DOHH2 (cell line): ENCODE results near the gene C15orf62.
A peak's percentile ranks its signal among the peaks of the same experiment; 100 is the strongest.

Experiments
- H3F3A ChIP-seq: fragments of 200-600 bp; sonication (generic), shearing (Covaris generic); 2 replicates; pipeline ENCODE4 v1.6.0; 2016; ENCODE audit warnings: antibody characterized with exemption, mild to moderate bottlenecking; ENCODE audit not compliant: control insufficient read depth, insufficient read depth
- H3K27ac ChIP-seq: fragments of 200-600 bp; sonication (generic); 2 replicates; pipeline ENCODE4 v1.5.1; 2014; ENCODE audit warnings: low read depth, mild to moderate bottlenecking, low read length, moderate library complexity
- H3K27me3 ChIP-seq: fragments of 200-600 bp; sonication (generic); 2 replicates; pipeline ENCODE4 v1.6.1; 2014; ENCODE audit warnings: mild to moderate bottlenecking, low read length, mixed read lengths; ENCODE audit not compliant: control insufficient read depth
- H3K36me3 ChIP-seq: fragments of 200-600 bp; sonication (generic); 2 replicates; pipeline ENCODE4 v1.6.1; 2014; ENCODE audit warnings: mild to moderate bottlenecking, low read length, moderate library complexity, mixed read lengths; ENCODE audit not compliant: control insufficient read depth
- H3K4me1 ChIP-seq: fragments of 200-600 bp; sonication (generic); 2 replicates; pipeline ENCODE4 v1.6.1; 2014; ENCODE audit warnings: mild to moderate bottlenecking, low read length, mixed read lengths; ENCODE audit not compliant: control insufficient read depth
- H3K4me2 ChIP-seq: fragments of 200-600 bp; sonication (generic); 2 replicates; pipeline ENCODE4 v1.6.0; 2014; ENCODE audit warnings: mild to moderate bottlenecking, low read length, moderate library complexity
- H3K4me3 ChIP-seq: fragments of 200-600 bp; sonication (generic); 2 replicates; pipeline ENCODE4 v1.5.1; 2014; ENCODE audit warnings: mild to moderate bottlenecking, low read length, mixed read lengths
- H3K79me2 ChIP-seq: fragments of 200-600 bp; sonication (generic); 2 replicates; pipeline ENCODE4 v1.6.1; 2014; ENCODE audit warnings: mild to moderate bottlenecking, low read length, mixed read lengths; ENCODE audit not compliant: control insufficient read depth
- H3K9me2 ChIP-seq: fragments of 200-600 bp; sonication (generic); replicated peaks from 2 replicates; pipeline ENCODE4 v1.6.1; 2014; ENCODE audit warnings: mild to moderate bottlenecking, low read length, mixed read lengths; ENCODE audit not compliant: control insufficient read depth
- H3K9me3 ChIP-seq: fragments of 200-600 bp; sonication (generic); 2 replicates; pipeline ENCODE4 v1.6.1; 2014; ENCODE audit warnings: antibody characterized with exemption, low read length, mixed read lengths; ENCODE audit not compliant: control insufficient read depth, insufficient read depth
- H4K20me1 ChIP-seq: fragments of 200-600 bp; sonication (generic); 2 replicates; pipeline ENCODE4 v1.6.0; 2014; ENCODE audit warnings: low read depth, mild to moderate bottlenecking, antibody characterized with exemption, low read length, moderate library complexity; ENCODE audit not compliant: control insufficient read depth, insufficient read depth
- EZH2phosphoT487 ChIP-seq: fragments of 200-600 bp; sonication (generic); IDR thresholded peaks from 2 replicates; pipeline ENCODE4 v1.6.1; 2017; ENCODE audit warnings: borderline replicate concordance, mild to moderate bottlenecking, antibody characterized with exemption, low read length, moderate library complexity, mixed read lengths
- TF ChIP-seq, protein P1 (sequence below): fragments of 200-600 bp; sonication (generic); IDR thresholded peaks from one replicate; pipeline ENCODE4 v1.5.1; 2014; ENCODE audit warnings: antibody characterized with exemption, mild to moderate bottlenecking, low read depth, low read length; ENCODE audit not compliant: poor library complexity, severe bottlenecking

Gene C15orf62

DNA sequence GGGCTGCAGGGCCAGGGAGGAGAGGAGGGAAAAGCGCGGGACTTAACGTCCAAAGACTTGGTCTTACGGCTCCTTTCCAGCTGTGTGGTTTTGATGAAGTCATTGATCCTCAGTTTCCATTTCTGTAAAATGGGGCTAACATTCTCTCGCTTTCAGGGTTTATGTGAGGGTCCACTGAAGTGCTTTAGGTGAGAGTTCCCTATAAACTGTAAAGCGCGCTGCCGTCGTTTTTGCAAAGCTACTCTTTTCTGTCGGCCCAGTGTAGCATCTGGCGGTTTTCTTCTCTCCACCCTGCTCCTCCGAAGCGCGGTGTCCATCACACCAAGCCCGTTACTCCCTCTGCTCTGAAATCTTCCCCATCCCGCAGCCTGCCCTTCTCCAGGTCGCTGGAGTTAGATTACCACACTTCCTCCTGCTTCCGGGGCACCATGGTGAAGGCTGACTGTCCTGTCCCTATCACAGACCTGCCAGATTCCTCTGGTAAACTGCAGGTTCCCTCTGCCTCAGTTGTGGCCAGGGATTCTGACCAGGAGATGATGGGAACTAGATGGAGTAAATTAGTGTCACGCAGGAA lies 38.2 kb downstream of the C15orf62 start:
- H3K27ac ChIP-seq: no peak overlapping the region
- H3K4me2 ChIP-seq: peak overlapping the region; percentile 97
- no peaks in the 10 kb centered on the region for H3K27me3 ChIP-seq
- no peaks in the 10 kb centered on the region for H3K9me3 ChIP-seq
- H3K36me3 ChIP-seq: peaks cover 17% of the 10 kb centered on the region
- H3F3A ChIP-seq: no peaks in the 10 kb centered on the region
- peaks cover 33% of the 10 kb centered on the region for H3K79me2 ChIP-seq
- H4K20me1 ChIP-seq: no peaks in the 10 kb centered on the region
- TF ChIP-seq EZH2phosphoT487: no peak
- peaks cover 23% of the 10 kb centered on the region for H3K4me1 ChIP-seq
- H3K4me3 ChIP-seq: peak overlapping the region; percentile 92
- no peaks in the 10 kb centered on the region for H3K9me2 ChIP-seq

DNA sequence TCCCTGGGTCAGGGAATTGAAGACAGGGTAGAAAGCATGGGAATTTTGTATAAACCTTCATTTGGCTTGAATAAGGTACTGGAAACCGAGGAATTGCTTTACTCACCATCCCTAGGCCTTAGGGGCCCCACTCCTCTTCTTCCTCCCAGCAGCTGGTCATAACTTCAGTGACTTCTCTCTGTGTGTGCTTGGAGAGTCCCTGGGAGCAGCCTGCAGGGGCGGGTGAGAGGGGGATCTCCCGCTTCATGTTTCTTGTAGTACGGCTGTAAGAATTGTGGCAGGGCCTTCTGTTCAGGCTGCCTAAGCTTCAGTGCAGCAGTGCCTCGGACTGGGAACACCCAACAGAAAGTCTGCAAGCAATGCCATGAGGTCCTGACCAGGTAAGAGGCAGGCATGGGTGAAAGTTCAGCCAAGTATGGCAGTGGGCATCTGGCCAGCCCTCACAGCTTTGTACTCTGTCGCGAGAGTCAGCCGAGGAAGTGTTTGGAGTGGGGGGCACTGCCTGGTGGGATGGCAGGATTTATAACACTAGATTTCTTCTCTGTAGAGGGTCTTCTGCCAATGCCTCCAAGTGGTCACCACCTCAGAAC lies 39.2 kb downstream of the C15orf62 start:
- H3K4me2 ChIP-seq: peak overlapping the region; percentile 97
- peaks cover 23% of the 10 kb centered on the region for H3K4me1 ChIP-seq
- H3K36me3 ChIP-seq: peaks cover 18% of the 10 kb centered on the region

DNA sequence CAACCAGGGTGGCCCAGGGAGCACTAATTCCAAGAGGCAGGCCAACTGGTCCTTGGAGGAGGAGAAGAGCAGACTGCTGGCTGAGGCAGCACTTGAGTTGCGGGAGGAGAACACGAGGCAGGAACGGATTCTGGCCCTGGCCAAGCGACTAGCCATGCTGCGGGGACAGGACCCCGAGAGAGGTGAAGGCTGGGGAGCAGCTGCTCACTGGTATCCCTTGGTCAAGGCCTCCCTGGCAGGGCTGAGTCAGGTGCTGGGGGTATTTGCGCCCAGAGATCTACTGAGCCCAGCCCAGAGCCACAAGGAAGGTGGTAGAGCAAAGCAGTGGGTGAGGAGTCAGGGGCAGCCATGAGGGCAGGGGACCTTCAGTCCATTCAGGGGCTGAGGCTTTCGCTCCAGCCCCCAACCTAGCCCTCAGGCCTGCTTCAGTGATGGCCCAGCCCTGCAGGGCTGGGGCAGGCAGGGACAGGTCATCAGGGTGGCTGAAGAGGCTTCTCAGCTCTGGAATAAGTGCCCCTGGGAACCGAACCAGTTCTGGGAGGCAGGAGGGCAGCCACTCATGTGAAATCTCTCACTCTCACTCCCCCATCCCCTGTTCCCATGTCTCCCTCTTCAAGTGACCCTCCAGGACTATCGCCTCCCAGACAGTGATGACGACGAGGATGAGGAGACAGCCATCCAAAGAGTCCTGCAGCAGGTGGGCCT lies 43.1 kb downstream of the C15orf62 start:
- no peaks in the 10 kb centered on the region for H3K9me2 ChIP-seq
- TF ChIP-seq, protein P1, sequence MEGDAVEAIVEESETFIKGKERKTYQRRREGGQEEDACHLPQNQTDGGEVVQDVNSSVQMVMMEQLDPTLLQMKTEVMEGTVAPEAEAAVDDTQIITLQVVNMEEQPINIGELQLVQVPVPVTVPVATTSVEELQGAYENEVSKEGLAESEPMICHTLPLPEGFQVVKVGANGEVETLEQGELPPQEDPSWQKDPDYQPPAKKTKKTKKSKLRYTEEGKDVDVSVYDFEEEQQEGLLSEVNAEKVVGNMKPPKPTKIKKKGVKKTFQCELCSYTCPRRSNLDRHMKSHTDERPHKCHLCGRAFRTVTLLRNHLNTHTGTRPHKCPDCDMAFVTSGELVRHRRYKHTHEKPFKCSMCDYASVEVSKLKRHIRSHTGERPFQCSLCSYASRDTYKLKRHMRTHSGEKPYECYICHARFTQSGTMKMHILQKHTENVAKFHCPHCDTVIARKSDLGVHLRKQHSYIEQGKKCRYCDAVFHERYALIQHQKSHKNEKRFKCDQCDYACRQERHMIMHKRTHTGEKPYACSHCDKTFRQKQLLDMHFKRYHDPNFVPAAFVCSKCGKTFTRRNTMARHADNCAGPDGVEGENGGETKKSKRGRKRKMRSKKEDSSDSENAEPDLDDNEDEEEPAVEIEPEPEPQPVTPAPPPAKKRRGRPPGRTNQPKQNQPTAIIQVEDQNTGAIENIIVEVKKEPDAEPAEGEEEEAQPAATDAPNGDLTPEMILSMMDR: no peak
- no peak for TF ChIP-seq EZH2phosphoT487
- H3K4me2 ChIP-seq: no peak overlapping the region
- H3K9me3 ChIP-seq: no peaks in the 10 kb centered on the region
- H3K27ac ChIP-seq: no peak overlapping the region
- peaks cover 10% of the 10 kb centered on the region for H3K79me2 ChIP-seq
- no peaks in the 10 kb centered on the region for H4K20me1 ChIP-seq
- no peaks in the 10 kb centered on the region for H3K27me3 ChIP-seq
- H3K4me1 ChIP-seq: peaks cover 11% of the 10 kb centered on the region
- H3K36me3 ChIP-seq: peaks cover 21% of the 10 kb centered on the region
- no peak overlapping the region for H3K4me3 ChIP-seq
- H3F3A ChIP-seq: no peaks in the 10 kb centered on the region

More for the DNA sequence above, 39.2 kb downstream of the C15orf62 start:
- Histone ChIP-seq H3K27ac (no peak overlapping the region), H3K4me3 (peak overlapping the region; percentile 92), H3K27me3 (no peaks in the 10 kb centered on the region), H3K9me3 (no peaks in the 10 kb centered on the region), H3F3A (no peaks in the 10 kb centered on the region), H3K79me2 (peaks cover 27% of the 10 kb centered on the region), H3K9me2 (no peaks in the 10 kb centered on the region), H4K20me1 (no peaks in the 10 kb centered on the region)
- no peak for TF ChIP-seq EZH2phosphoT487
- TF ChIP-seq, protein P1: no peak
